ENCODE results near the gene OTULIN. TPM values are rescaled to one million over a fixed set of nuclear protein-coding genes. Genes with fewer than 3 reads are reported as not detected.

Gene OTULIN
- total RNA-seq, 2 experiments from 2014 or later = 71.2 to 80.7 TPM

DNA sequence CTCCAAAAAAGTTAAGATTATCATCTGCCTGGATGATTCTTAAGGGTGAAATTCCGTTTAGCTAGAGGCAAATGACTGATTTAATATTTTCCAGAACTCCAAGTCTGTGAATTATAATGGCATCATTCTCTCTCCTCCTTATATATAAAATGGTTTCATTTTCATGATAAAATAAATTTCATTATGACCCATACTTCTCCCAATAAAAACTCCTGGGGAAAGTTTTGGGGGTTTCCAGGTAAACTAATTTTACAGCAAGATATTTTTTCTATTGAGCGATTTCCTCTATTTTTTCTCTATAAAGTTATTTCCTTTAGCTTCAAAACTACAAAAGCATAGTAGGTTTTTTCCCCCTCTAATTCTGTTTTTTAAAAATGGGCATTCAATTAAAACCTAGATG lies 7.6 kb upstream of the OTULIN start:
- POLR2A ChIA-PET = interaction anchor here (1.1 kb wide), 1 partner anchor 244 kb away, joined by 3 read pairs; no protein-coding TSS in a partner anchor
- no peaks in the 10 kb centered on the region for H3K9me3 Mint-ChIP-seq (ENCODE audit: insufficient read depth)
- ATAC-seq (no peak), DNase-seq (no peak)
- H3K27ac Mint-ChIP-seq = no peak overlapping the region
- no peak overlapping the region for H3K4me3 Mint-ChIP-seq
- H3K36me3 Mint-ChIP-seq (ENCODE audit: low read depth) = peaks cover 2% of the 10 kb centered on the region
- CTCF ChIA-PET = interaction anchor here (1.1 to 9.0 kb wide), 5 partner anchors 8 to 303 kb away, joined by 3 to 66 read pairs (median 6); no protein-coding TSS in a partner anchor
- peaks cover 35% of the 10 kb centered on the region for H3K4me1 Mint-ChIP-seq (ENCODE audit: low read depth)
- peaks cover 3% of the 10 kb centered on the region for H3K27me3 Mint-ChIP-seq (ENCODE audit: low read depth)

DNA sequence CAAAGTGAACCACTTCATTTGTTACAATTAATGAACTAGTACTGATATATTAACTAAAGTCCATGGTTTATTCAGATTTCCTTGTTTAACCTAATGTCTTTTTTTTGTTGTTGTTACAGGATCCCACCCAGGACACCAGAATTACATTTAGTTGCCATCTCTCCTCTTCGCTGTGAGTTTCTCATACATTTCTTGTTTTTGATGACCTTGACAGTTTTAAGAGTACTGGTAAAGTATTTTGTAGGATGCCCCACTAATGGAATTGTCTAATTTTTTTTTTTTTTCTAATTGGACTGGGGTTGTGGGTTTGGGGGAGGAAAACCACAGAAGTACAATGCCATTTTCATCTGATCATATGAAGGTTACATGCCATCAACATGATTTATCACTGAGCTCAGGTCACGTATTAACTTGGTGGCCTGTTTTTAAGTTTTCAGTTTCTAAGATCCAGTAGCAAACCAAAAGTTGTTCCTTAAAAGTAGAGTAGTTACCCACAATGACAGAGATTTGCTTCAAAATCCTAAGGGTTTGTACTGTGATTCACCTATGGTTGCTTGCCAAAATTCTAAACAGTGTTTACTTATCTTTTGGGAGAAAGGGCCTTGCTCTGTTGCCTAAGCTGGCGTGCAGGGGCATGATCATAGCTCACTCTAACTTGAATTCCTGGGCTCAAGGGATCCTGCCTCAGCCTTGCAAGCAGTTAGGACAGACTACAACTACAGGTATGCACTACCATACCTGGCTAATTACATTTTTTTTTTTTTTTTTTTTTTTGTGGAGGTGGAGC lies 4.5 kb upstream of the OTULIN start:
- H3K36me3 Mint-ChIP-seq (ENCODE audit: low read depth) = peaks cover 14% of the 10 kb centered on the region
- CTCF ChIA-PET = interaction anchor here (1.0 to 9.0 kb wide), 4 partner anchors 11 to 330 kb away, joined by 3 to 66 read pairs (median 6); no protein-coding TSS in a partner anchor
- H3K4me3 Mint-ChIP-seq = no peak overlapping the region
- peaks cover 53% of the 10 kb centered on the region for H3K4me1 Mint-ChIP-seq (ENCODE audit: low read depth)
- no peak overlapping the region for H3K27ac Mint-ChIP-seq
- H3K9me3 Mint-ChIP-seq (ENCODE audit: insufficient read depth) = no peaks in the 10 kb centered on the region
- POLR2A ChIA-PET = interaction anchor here (0.7 kb wide), 1 partner anchor 275 kb away, joined by 3 read pairs; no protein-coding TSS in a partner anchor
- ATAC-seq (no peak), DNase-seq (no peak)
- H3K27me3 Mint-ChIP-seq (ENCODE audit: low read depth) = no peaks in the 10 kb centered on the region

DNA sequence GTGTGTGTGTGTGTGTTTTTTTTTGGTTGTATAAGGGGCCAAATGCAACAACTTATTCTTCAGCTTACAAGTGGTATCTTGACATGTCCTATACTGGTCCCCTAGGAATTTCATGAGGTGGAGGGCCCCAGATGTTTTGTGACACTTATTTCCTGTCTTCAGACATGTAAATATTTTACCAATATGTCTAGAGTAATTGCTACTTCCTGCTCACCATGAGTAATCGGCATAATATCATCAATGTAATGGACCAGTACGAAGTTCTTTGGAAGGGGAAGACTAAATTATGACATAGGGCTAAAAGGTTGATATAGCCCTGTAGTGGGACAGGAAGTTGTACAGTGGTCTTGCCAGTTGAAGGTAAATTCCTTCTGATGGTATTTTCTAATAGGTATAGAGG lies 3.7 kb upstream of the OTULIN start:
- H3K27me3 Mint-ChIP-seq (ENCODE audit: low read depth) = no peaks in the 10 kb centered on the region
- POLR2A ChIA-PET = no interaction called here
- H3K27ac Mint-ChIP-seq = no peak overlapping the region
- DNase-seq (no peak), ATAC-seq (no peak)
- no peak overlapping the region for H3K4me3 Mint-ChIP-seq
- H3K36me3 Mint-ChIP-seq (ENCODE audit: low read depth) = peaks cover 18% of the 10 kb centered on the region
- peaks cover 45% of the 10 kb centered on the region for H3K4me1 Mint-ChIP-seq (ENCODE audit: low read depth)
- no peaks in the 10 kb centered on the region for H3K9me3 Mint-ChIP-seq (ENCODE audit: insufficient read depth)
- CTCF ChIA-PET = interaction anchor here (1.2 to 9.0 kb wide), 3 partner anchors 12 to 330 kb away, joined by 3 to 66 read pairs (median 9); no protein-coding TSS in a partner anchor

DNA sequence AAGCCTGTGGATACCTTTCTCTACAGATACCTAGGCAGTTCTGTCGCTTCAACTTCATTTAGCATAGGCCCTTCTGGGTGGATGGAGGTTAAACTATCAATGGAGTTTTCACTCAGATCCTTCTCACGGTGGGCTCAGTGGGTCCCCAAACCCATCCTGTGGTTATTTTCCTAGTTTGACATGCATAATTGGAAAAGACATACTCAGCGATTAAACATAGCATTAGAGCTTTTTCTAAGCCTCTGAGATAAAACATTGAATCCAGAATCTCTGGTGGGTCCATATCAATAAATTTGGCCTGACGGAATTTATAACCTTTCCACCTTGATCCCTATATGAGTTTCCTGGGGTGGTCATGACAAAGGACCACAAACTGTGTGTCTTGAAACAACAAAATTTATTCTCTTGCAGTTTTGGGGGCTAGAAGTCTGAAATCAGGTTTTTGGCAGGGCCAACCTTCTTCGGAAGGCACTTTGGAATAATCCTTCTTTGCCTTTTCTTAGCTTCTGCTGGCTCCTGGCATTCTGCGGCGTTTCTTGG lies 1.7 kb upstream of the OTULIN start:
- no peaks in the 10 kb centered on the region for H3K9me3 Mint-ChIP-seq (ENCODE audit: insufficient read depth)
- H3K27me3 Mint-ChIP-seq (ENCODE audit: low read depth) = no peaks in the 10 kb centered on the region
- DNase-seq = no peak
- no peak overlapping the region for H3K27ac Mint-ChIP-seq
- peaks cover 37% of the 10 kb centered on the region for H3K36me3 Mint-ChIP-seq (ENCODE audit: low read depth)
- ChIA-PET POLR2A (no interaction called here), CTCF (interaction anchor here (1.3 to 9.0 kb wide), 3 partner anchors 14 to 298 kb away, joined by 3 to 66 read pairs (median 9); no protein-coding TSS in a partner anchor)
- peak overlapping the region; percentile 94 for H3K4me3 Mint-ChIP-seq
- H3K4me1 Mint-ChIP-seq (ENCODE audit: low read depth) = peaks cover 59% of the 10 kb centered on the region
- no peak for ATAC-seq

DNA sequence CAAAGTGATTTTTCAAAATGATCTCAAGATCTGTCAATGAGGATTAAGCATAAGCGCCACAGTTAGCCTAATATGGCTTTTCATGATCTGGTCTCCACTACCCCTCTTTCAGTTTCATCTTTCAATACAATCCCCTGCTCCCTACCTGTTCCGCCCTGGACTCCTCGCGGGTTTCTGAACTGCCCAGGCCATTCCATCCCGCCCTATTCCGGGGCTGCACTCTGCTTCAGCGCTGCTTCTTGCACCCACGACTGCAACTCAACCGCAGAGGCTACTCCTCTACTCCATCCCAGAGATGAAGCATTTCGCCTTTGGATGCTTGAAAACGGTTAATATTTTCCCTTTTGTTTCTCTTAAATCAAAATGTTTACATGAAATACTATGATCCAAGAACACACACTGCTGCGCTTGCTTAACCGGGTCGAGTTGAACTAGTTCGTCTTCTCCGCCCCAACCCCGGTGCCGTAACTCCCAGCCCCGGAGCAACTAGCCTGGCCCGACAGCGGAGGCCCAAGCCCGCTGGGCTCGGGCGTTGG lies 716 bp upstream of the OTULIN start:
- POLR2A ChIA-PET = interaction anchor here (0.6 to 1.5 kb wide), 4 partner anchors 10 to 251 kb away, joined by 3 to 5 read pairs (median 4); no protein-coding TSS in a partner anchor
- H3K27me3 Mint-ChIP-seq (ENCODE audit: low read depth) = no peaks in the 10 kb centered on the region
- H3K9me3 Mint-ChIP-seq (ENCODE audit: insufficient read depth) = no peaks in the 10 kb centered on the region
- peak; percentile 45 for DNase-seq
- H3K4me1 Mint-ChIP-seq (ENCODE audit: low read depth) = peaks cover 68% of the 10 kb centered on the region
- peak overlapping the region; percentile 98 for H3K27ac Mint-ChIP-seq
- CTCF ChIA-PET = interaction anchor here (1.3 to 9.0 kb wide), 2 partner anchors 15 to 22 kb away, joined by 3 to 66 read pairs; no protein-coding TSS in a partner anchor
- ATAC-seq = peak; percentile 6
- H3K4me3 Mint-ChIP-seq = peak overlapping the region; percentile 94
- H3K36me3 Mint-ChIP-seq (ENCODE audit: low read depth) = peaks cover 43% of the 10 kb centered on the region

DNA sequence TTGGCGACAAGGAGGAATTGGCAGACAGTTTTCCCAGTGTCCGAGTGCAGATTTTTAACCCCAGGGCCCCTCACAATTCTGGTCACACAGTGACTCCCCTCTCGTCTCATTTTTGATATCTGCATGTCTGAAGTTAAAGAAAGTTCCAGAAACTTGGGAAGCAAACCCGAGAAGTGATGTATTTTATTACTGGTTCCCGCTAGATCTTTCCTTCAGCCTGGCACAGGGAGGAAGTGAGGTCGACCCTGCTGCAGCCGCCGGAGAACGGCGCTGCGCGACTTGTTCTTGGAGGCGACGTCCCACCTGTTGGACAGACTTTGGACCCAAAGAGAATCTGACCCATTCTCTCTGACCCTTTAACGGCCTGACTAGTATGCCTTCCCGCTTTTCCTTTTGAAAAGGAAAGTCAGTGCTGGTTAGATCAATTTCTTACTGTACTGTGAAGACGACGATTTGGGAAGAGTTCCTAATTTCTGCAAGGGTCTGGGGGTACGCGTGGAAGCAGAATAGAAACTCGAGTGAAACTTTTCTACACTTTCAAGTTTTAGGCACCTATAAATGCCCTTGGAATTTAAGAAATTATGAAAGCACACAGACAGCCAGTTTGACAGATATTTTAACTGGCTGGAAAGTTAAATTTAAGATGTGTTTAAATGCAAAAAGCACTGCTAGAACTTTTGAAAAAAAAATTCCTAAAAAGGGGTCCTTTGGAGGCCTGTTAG lies 744 bp downstream of the OTULIN start:
- H3K27ac Mint-ChIP-seq = peak overlapping the region; percentile 91
- peaks cover 43% of the 10 kb centered on the region for H3K36me3 Mint-ChIP-seq (ENCODE audit: low read depth)
- no peaks in the 10 kb centered on the region for H3K9me3 Mint-ChIP-seq (ENCODE audit: insufficient read depth)
- peak; percentile 45 for DNase-seq
- no peak for ATAC-seq
- ChIA-PET POLR2A (interaction anchor here (1.3 kb wide), 1 partner anchor 11 kb away, joined by 5 read pairs; no protein-coding TSS in a partner anchor), CTCF (interaction anchor here (1.7 to 5.5 kb wide), 2 partner anchors 9 to 20 kb away, joined by 6 to 43 read pairs; no protein-coding TSS in a partner anchor)
- no peaks in the 10 kb centered on the region for H3K27me3 Mint-ChIP-seq (ENCODE audit: low read depth)
- peak overlapping the region; percentile 86 for H3K4me3 Mint-ChIP-seq
- peaks cover 71% of the 10 kb centered on the region for H3K4me1 Mint-ChIP-seq (ENCODE audit: low read depth)

DNA sequence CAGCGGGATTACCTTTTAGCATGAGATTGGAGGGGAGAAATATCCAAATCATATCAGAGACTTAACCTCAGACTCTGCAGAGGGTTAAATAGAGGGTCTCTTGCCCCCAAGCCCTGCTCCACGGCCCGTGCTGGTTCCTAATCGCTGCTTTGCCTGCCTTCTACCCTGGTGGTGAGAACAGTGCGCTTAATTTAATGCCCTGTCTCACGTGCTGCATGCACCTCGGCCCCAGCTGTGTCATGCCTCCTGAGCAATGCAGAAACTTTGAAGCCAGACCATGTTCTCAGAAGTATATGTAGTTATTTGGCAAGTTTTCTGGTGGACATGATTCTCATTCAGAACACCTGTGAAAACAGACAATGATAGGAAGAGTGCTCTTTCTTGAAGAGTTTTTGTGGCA lies 1.4 kb downstream of the OTULIN start:
- ChIA-PET POLR2A (interaction anchor here (0.7 kb wide), 1 partner anchor 9 kb away, joined by 3 read pairs; no protein-coding TSS in a partner anchor), CTCF (interaction anchor here (1.5 to 5.5 kb wide), 7 partner anchors 10 to 302 kb away, joined by 4 to 43 read pairs (median 10); no protein-coding TSS in a partner anchor)
- Mint-ChIP-seq H3K4me1 (ENCODE audit: low read depth) (peaks cover 71% of the 10 kb centered on the region), H3K9me3 (ENCODE audit: insufficient read depth) (no peaks in the 10 kb centered on the region), H3K27me3 (ENCODE audit: low read depth) (no peaks in the 10 kb centered on the region), H3K4me3 (peak overlapping the region; percentile 86), H3K36me3 (ENCODE audit: low read depth) (peaks cover 43% of the 10 kb centered on the region), H3K27ac (peak overlapping the region; percentile 91)
- peak; percentile 70 for DNase-seq
- peak; percentile 42 for ATAC-seq

DNA sequence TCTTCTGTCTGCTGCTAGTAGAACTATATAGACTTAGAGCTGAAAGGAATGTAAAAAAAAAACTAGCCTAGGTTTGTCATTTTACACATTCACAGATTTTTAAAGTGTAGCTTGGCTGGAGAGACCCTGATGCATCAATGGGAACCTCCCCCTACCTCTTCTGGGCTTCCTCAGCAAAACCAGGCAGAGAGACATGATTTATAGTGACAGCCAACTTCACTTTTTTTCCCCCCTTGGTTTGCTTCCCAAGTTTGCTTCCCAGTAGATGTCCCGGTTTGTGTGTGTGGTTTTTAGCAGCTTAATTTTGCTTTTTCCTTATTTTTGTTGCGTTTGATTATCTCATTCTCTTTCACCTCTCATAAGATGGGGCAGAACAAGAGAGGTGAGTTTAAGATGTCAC lies 1.8 kb downstream of the OTULIN start:
- Mint-ChIP-seq H3K27me3 (ENCODE audit: low read depth) (no peaks in the 10 kb centered on the region), H3K27ac (peak overlapping the region; percentile 91), H3K4me1 (ENCODE audit: low read depth) (peaks cover 71% of the 10 kb centered on the region), H3K36me3 (ENCODE audit: low read depth) (peaks cover 45% of the 10 kb centered on the region), H3K4me3 (peak overlapping the region; percentile 86), H3K9me3 (ENCODE audit: insufficient read depth) (no peaks in the 10 kb centered on the region)
- POLR2A ChIA-PET = interaction anchor here (0.7 to 1.6 kb wide), 2 partner anchors 8 to 252 kb away, joined by 3 to 4 read pairs; no protein-coding TSS in a partner anchor
- DNase-seq (no peak), ATAC-seq (no peak)
- CTCF ChIA-PET = interaction anchor here (1.5 to 5.5 kb wide), 8 partner anchors 9 to 303 kb away, joined by 3 to 43 read pairs (median 8); no protein-coding TSS in a partner anchor

DNA sequence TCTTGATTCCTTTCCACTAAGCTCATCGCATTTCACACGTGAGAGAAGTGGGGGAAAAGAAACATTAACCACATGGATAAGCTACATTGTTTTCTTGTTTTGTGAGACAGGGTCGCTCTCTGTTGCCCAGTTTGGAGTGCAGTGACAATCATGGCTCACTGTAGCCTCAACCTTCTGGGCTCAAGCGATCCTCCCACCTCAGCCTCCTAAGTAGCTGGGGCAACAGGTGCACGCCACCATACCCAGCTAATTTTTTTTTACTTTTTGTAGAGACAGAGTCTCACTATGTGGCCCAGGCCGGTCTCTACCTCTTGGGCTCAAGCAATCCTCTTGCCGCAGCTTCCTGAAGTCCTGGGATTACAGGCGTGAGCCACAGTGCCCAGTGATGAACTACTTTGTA lies 2.8 kb downstream of the OTULIN start:
- POLR2A ChIA-PET = interaction anchor here (1.0 to 1.6 kb wide), 3 partner anchors 9 to 252 kb away, joined by 3 to 4 read pairs (median 4); no protein-coding TSS in a partner anchor
- CTCF ChIA-PET = interaction anchor here (0.6 to 5.5 kb wide), 12 partner anchors 8 to 326 kb away, joined by 3 to 43 read pairs (median 6); no protein-coding TSS in a partner anchor
- Mint-ChIP-seq H3K4me3 (peak overlapping the region; percentile 86), H3K9me3 (ENCODE audit: insufficient read depth) (no peaks in the 10 kb centered on the region), H3K4me1 (ENCODE audit: low read depth) (peaks cover 72% of the 10 kb centered on the region), H3K36me3 (ENCODE audit: low read depth) (peaks cover 44% of the 10 kb centered on the region), H3K27me3 (ENCODE audit: low read depth) (no peaks in the 10 kb centered on the region), H3K27ac (peak overlapping the region; percentile 91)
- DNase-seq (no peak), ATAC-seq (no peak)

DNA sequence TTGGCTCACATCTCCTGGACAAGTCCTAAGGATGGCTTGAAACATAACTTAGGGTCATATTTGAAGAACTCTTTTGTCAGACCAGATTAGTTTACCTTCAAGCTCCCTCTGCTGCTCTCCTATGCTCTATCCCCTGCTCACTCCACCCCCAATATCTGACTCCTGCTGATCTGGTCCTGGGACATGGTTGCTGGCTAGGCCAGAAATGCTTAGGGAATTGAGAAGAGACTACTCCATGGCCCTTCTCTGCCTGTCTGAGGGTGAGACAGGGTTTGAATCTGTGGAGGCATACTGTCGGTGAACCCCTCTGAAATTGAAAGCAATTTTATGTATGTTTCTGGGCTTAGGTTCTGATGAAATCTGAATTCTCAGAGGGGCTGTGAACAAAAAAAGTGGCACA lies 3.3 kb downstream of the OTULIN start:
- DNase-seq = no peak

More for the DNA sequence above, 3.3 kb downstream of the OTULIN start:
- Mint-ChIP-seq H3K27me3 (ENCODE audit: low read depth) (no peaks in the 10 kb centered on the region), H3K4me3 (peak overlapping the region; percentile 86), H3K27ac (peak overlapping the region; percentile 84), H3K9me3 (ENCODE audit: insufficient read depth) (no peaks in the 10 kb centered on the region), H3K4me1 (ENCODE audit: low read depth) (peaks cover 72% of the 10 kb centered on the region), H3K36me3 (ENCODE audit: low read depth) (peaks cover 44% of the 10 kb centered on the region)
- ATAC-seq = no peak
- ChIA-PET CTCF (interaction anchor here (0.6 to 5.5 kb wide), 11 partner anchors 8 to 325 kb away, joined by 3 to 43 read pairs (median 6); no protein-coding TSS in a partner anchor), POLR2A (interaction anchor here (1.0 to 1.6 kb wide), 3 partner anchors 9 to 253 kb away, joined by 3 to 4 read pairs (median 4); no protein-coding TSS in a partner anchor)
